ENCODE results near the gene PTS. TPM values are rescaled to one million over a fixed set of nuclear protein-coding genes. Genes with fewer than 3 reads are reported as not detected.
"Not testable (repeated sequence)": the region's sequence is repeated elsewhere in the genome, so short reads cannot be mapped to it uniquely, and the experiment has no call there.

PTS gene
- total RNA-seq, 1 experiment from 2014 or later: 26.7 TPM

- DNase-seq (ENCODE audit: low spot score): no peak
- ATAC-seq: no peak
- Mint-ChIP-seq H3K4me1 (peaks cover 3% of the 10 kb centered on the region), H3K4me3 (no peak overlapping the region), H3K9me3 (peaks cover 4% of the 10 kb centered on the region), H3K27ac (no peak overlapping the region), H3K27me3 (ENCODE audit: low read depth) (no peaks in the 10 kb centered on the region; the same call in 1 of the 2 replicates), H3K36me3 (no peaks in the 10 kb centered on the region; the same call in 1 of the 2 replicates)
- no peak for TF ChIP-seq USF2 (CRISPR knock-in tag; IDR thresholded peaks at IDR 0.05)
- CTCF ChIA-PET: no interaction called here
- POLR2A ChIA-PET: no interaction called here
These were observed 39.9 kb upstream of the PTS start for GRCh38 chr11:112186304-112186703.

- H3K9me3 Mint-ChIP-seq; H3K27ac Mint-ChIP-seq; H3K4me1 Mint-ChIP-seq; DNase-seq (ENCODE audit: low spot score); CTCF ChIA-PET; H3K4me3 Mint-ChIP-seq; POLR2A ChIA-PET; ATAC-seq; H3K36me3 Mint-ChIP-seq: not testable (repeated sequence)
- peaks cover 19% of the 10 kb centered on the region for H3K27me3 Mint-ChIP-seq (ENCODE audit: low read depth)
These were observed 31.1 kb upstream of the PTS start for GRCh38 chr11:112195113-112195512.

- DNase-seq (ENCODE audit: low spot score): no peak
- ATAC-seq: no peak
- Mint-ChIP-seq H3K4me3 (no peak overlapping the region), H3K9me3 (peaks cover 8% of the 10 kb centered on the region), H3K27ac (no peak overlapping the region), H3K4me1 (no peaks in the 10 kb centered on the region), H3K27me3 (ENCODE audit: low read depth) (peaks cover 19% of the 10 kb centered on the region), H3K36me3 (no peaks in the 10 kb centered on the region)
- ChIA-PET CTCF (interaction anchor here (1.0 kb wide), 2 partner anchors 21 to 85 kb away, joined by 3 to 8 read pairs; partner anchors contain the start of gene BCO2), POLR2A (no interaction called here)
- TF ChIP-seq NFATC4 (CRISPR knock-in tag; IDR thresholded peaks at IDR 0.05) (no peak), PREB (CRISPR knock-in tag; IDR thresholded peaks at IDR 0.05; ENCODE audit: borderline replicate concordance) (no peak), TP53 (CRISPR knock-in tag; IDR thresholded peaks at IDR 0.05) (no peak), AFF4 (CRISPR knock-in tag; IDR thresholded peaks at IDR 0.05; ENCODE audit: borderline replicate concordance) (no peak), ZNF121 (CRISPR knock-in tag; IDR thresholded peaks at IDR 0.05) (no peak)
- TF ChIP-seq, protein P1, sequence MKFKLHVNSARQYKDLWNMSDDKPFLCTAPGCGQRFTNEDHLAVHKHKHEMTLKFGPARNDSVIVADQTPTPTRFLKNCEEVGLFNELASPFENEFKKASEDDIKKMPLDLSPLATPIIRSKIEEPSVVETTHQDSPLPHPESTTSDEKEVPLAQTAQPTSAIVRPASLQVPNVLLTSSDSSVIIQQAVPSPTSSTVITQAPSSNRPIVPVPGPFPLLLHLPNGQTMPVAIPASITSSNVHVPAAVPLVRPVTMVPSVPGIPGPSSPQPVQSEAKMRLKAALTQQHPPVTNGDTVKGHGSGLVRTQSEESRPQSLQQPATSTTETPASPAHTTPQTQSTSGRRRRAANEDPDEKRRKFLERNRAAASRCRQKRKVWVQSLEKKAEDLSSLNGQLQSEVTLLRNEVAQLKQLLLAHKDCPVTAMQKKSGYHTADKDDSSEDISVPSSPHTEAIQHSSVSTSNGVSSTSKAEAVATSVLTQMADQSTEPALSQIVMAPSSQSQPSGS (CRISPR knock-in tag; IDR thresholded peaks at IDR 0.05; ENCODE audit: borderline replicate concordance, low read depth): no peak
These were observed 30.3 kb upstream of the PTS start for GRCh38 chr11:112195951-112196351.

DNA sequence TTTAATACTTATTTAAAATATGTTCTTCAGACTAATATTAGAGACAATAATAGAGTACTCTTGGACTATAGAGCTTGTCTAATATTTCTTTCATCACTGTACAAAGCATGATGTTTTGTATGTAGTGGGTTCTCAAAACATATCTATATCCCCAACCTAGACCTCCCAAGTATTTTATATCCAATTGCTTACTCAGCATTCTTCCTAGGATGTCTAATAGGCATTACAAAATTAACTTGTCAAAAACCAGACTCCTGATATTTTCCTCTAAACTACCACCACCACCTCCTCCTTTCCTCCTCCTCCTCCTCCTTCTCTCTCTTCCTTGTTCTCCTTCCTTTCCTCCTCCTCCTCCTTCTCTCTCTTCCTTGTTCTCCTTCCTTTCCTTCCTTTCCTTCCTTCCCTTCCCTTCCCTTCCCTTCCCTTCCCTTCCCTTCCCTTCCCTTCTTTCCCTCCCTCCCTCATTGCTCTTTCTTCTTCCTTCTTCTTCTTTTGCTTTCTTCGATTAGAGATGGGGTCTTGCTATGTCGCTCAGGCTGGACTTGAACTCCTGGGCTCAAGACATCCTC, 29.6 kb upstream of the PTS start:
- Mint-ChIP-seq H3K27me3 (ENCODE audit: low read depth) (peaks cover 19% of the 10 kb centered on the region), H3K36me3 (no peaks in the 10 kb centered on the region), H3K27ac (no peak overlapping the region), H3K4me1 (no peaks in the 10 kb centered on the region), H3K9me3 (peaks cover 8% of the 10 kb centered on the region), H3K4me3 (no peak overlapping the region)
- ATAC-seq (no peak), DNase-seq (ENCODE audit: low spot score) (no peak)
- ChIA-PET POLR2A (no interaction called here), CTCF (interaction anchor here (1.0 kb wide), 2 partner anchors 21 to 84 kb away, joined by 3 to 8 read pairs; partner anchors contain the start of gene BCO2)
- TF ChIP-seq SMAD4 (CRISPR knock-in tag; IDR thresholded peaks at IDR 0.05) (no peak), ZNF396 (CRISPR knock-in tag; IDR thresholded peaks at IDR 0.05; ENCODE audit: borderline replicate concordance) (no peak), NFE2L1 (CRISPR knock-in tag; IDR thresholded peaks at IDR 0.05) (no peak), ZBTB21 (CRISPR knock-in tag; IDR thresholded peaks at IDR 0.05; ENCODE audit: borderline replicate concordance) (no peak), IRF2 (CRISPR knock-in tag; IDR thresholded peaks at IDR 0.05; ENCODE audit: borderline replicate concordance, low read depth) (no peak), MLX (CRISPR knock-in tag; IDR thresholded peaks at IDR 0.05) (no peak), NR3C1 (CRISPR knock-in tag; conservative IDR thresholded peaks at IDR 0.05; ENCODE audit: low read depth) (no peak)
- TF ChIP-seq, protein P2, sequence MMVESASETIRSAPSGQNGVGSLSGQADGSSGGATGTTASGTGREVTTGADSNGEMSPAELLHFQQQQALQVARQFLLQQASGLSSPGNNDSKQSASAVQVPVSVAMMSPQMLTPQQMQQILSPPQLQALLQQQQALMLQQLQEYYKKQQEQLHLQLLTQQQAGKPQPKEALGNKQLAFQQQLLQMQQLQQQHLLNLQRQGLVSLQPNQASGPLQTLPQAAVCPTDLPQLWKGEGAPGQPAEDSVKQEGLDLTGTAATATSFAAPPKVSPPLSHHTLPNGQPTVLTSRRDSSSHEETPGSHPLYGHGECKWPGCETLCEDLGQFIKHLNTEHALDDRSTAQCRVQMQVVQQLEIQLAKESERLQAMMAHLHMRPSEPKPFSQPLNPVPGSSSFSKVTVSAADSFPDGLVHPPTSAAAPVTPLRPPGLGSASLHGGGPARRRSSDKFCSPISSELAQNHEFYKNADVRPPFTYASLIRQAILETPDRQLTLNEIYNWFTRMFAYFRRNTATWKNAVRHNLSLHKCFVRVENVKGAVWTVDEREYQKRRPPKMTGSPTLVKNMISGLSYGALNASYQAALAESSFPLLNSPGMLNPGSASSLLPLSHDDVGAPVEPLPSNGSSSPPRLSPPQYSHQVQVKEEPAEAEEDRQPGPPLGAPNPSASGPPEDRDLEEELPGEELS (CRISPR knock-in tag; IDR thresholded peaks at IDR 0.05): no peak
- TF ChIP-seq, protein P3, sequence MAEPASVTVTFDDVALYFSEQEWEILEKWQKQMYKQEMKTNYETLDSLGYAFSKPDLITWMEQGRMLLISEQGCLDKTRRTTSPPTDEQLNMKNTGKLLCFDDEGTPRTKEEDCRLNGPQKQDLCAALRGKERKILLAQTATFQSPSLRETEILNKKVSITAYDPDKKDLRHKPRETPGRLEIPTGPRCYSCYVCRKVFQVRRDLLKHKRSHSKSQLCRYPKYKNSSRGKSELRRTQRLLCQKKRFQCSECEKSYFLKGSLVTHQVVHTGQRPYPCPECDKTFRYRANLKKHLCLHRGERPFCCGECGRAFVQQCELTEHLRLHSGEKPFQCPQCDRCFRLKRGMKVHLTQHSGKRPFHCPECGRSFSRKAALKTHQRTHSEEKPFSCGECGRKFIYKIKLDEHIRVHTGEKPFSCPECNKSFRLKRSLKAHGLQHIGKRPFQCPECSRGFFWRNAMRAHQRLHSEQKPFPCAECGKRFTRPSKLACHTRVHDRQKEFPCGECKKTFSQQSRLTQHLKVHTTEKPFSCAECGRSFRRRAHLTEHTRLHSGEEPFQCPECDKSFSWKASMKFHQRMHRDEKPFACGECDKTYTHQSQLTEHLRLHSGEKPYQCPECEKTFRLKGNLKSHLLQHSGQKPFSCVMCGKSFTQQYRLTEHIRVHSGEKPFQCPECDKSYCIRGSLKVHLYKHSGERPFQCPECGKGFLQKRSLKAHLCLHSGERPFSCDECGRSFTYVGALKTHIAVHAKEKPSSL (CRISPR knock-in tag; conservative IDR thresholded peaks at IDR 0.05): no peak
